Endodermal cell (in vitro differentiated cells): ENCODE measurements around the gene HK3. TPM values are rescaled to one million over a fixed set of nuclear protein-coding genes. Genes with fewer than 3 reads are reported as not detected.

ENCODE experiments used
- DNase-seq: peaks from one replicate; pipeline ENCODE4 v3.0.0-alpha.2; 2017
- H3K27ac ChIP-seq: 2 replicates; pipeline ENCODE4 v1.5.1; 2013; ENCODE audit warnings: mild to moderate bottlenecking, low read depth, low read length, moderate library complexity
- H3K27me3 ChIP-seq: 2 replicates; pipeline ENCODE4 v1.6.1; 2013; ENCODE audit warnings: mild to moderate bottlenecking, low read length, moderate library complexity; ENCODE audit not compliant: insufficient read depth, control insufficient read depth, poor library complexity, severe bottlenecking
- H3K36me3 ChIP-seq: 2 replicates; pipeline ENCODE4 v1.7.0; 2013; ENCODE audit warnings: mild to moderate bottlenecking, low read length, moderate library complexity; ENCODE audit not compliant: control insufficient read depth, insufficient read depth
- H3K4me1 ChIP-seq: one replicate; pipeline ENCODE4 v1.7.0; 2013; ENCODE audit warnings: low read length; ENCODE audit not compliant: control insufficient read depth, insufficient read depth
- H3K4me3 ChIP-seq: 2 replicates; pipeline ENCODE4 v1.5.1; 2013; ENCODE audit warnings: mild to moderate bottlenecking, low read length, moderate library complexity
- H3K9ac ChIP-seq: 2 replicates; pipeline ENCODE4 v1.6.1; 2013; ENCODE audit warnings: mild to moderate bottlenecking, low read length, moderate library complexity; ENCODE audit not compliant: poor library complexity, severe bottlenecking; ENCODE audit errors: extremely low read depth
- H3K9me3 ChIP-seq: 2 replicates; pipeline ENCODE4 v1.6.1; 2013; ENCODE audit warnings: mild to moderate bottlenecking, low read length, moderate library complexity; ENCODE audit not compliant: control insufficient read depth
- H3K27ac Mint-ChIP-seq: 2 replicates; pipeline ENCODE4 v1.8.0; 2020; ENCODE audit warnings: mixed read lengths
- H3K27me3 Mint-ChIP-seq: 2 replicates; pipeline ENCODE4 v1.8.0; 2021; ENCODE audit warnings: mild to moderate bottlenecking, mixed read lengths; ENCODE audit not compliant: insufficient read depth
- H3K36me3 Mint-ChIP-seq: 2 replicates; pipeline ENCODE4 v1.8.0; 2020; ENCODE audit warnings: low read depth, mixed read lengths
- H3K4me1 Mint-ChIP-seq: 2 replicates; pipeline ENCODE4 v1.8.0; 2020; ENCODE audit warnings: mixed read lengths
- H3K4me3 Mint-ChIP-seq: 2 replicates; pipeline ENCODE4 v1.8.0; 2020; ENCODE audit warnings: mild to moderate bottlenecking, moderate library complexity, mixed read lengths
- H3K9me3 Mint-ChIP-seq: 2 replicates; pipeline ENCODE4 v1.8.0; 2020; ENCODE audit warnings: mild to moderate bottlenecking, mixed read lengths
- CTCF ChIP-seq: fragments of 200-600 bp; sonication (generic); conservative IDR thresholded peaks from 2 replicates; pipeline ENCODE4 v1.5.0; 2021; ENCODE audit warnings: antibody characterized with exemption, mild to moderate bottlenecking
- WGBS, 2 experiments: methylation state at CpG; one replicate each; pipeline versions ENCODE4 v1.1.5 to v1.1.7; 2013; ENCODE audit warnings: missing lambda C conversion rate in 2 of 2, mixed read lengths in 1 of 2; ENCODE audit not compliant: insufficient coverage in 1 of 2, insufficient read length in 1 of 2; 5-methylcytosine and 5-hydroxymethylcytosine counted together
- total RNA-seq, 2 donors: library from RNA; stranded (reverse); fragmentation: NEBNext Ultra II Directional in 1 of 2; extraction: Animal tissue kit (Norgen Biotek cat#: 25700) in 1 of 2; gene quantifications; 2 replicates in 1 of 2; 3 replicates in 1 of 2; pipeline ENCODE4 v1.2.1, GENCODE V29; 2021

HK3 gene
- total RNA-seq, 2 donors from 2014 or later = 0.55 TPM; not detected in 1

- Histone ChIP-seq H3K9me3 (no peaks in the 10 kb centered on the region), H3K4me1 (no peaks in the 10 kb centered on the region), H3K27ac (no peak overlapping the region), H3K9ac (no peak overlapping the region), H3K27me3 (no peaks in the 10 kb centered on the region), H3K4me3 (no peak overlapping the region), H3K36me3 (no peaks in the 10 kb centered on the region)
- Mint-ChIP-seq H3K36me3 (no peaks in the 10 kb centered on the region), H3K4me1 (no peaks in the 10 kb centered on the region), H3K4me3 (no peak overlapping the region), H3K9me3 (no peaks in the 10 kb centered on the region), H3K27me3 (no peaks in the 10 kb centered on the region), H3K27ac (no peak overlapping the region)
- TF ChIP-seq CTCF = no peak
- 82 to 86% methylated on average over 16 to 27 of the region's 27 CpGs for WGBS, 2 experiments
- no peak for DNase-seq
These were observed 23.2 kb downstream of the HK3 start for GRCh38 chr5:176875783-176876505.

- Mint-ChIP-seq H3K4me3 (no peak overlapping the region), H3K36me3 (no peaks in the 10 kb centered on the region), H3K27me3 (no peaks in the 10 kb centered on the region), H3K27ac (no peak overlapping the region), H3K9me3 (no peaks in the 10 kb centered on the region), H3K4me1 (no peaks in the 10 kb centered on the region)
- H3K36me3 ChIP-seq = no peaks in the 10 kb centered on the region
- H3K9ac ChIP-seq = no peak overlapping the region
- H3K9me3 ChIP-seq = no peaks in the 10 kb centered on the region
- DNase-seq = no peak
- H3K4me1 ChIP-seq = no peaks in the 10 kb centered on the region
- H3K27me3 ChIP-seq = no peaks in the 10 kb centered on the region
- TF ChIP-seq CTCF = no peak
- H3K4me3 ChIP-seq = no peak overlapping the region
- no peak overlapping the region for H3K27ac ChIP-seq
- WGBS, 2 experiments = 88 to 91% methylated on average over 10 to 17 of the region's 17 CpGs
These were observed 24.1 kb downstream of the HK3 start for GRCh38 chr5:176875014-176875550.

GRCh38 chr5:176874198-176874780 is 24.9 kb downstream of the HK3 start:
- no peak overlapping the region for H3K9ac ChIP-seq
- WGBS, 2 experiments = 92 to 93% methylated on average over 9 to 20 of the region's 20 CpGs
- H3K27ac ChIP-seq = no peak overlapping the region
- no peak overlapping the region for H3K4me3 Mint-ChIP-seq
- DNase-seq = no peak
- no peaks in the 10 kb centered on the region for H3K36me3 Mint-ChIP-seq
- H3K4me1 ChIP-seq = no peaks in the 10 kb centered on the region
- H3K36me3 ChIP-seq = no peaks in the 10 kb centered on the region
- H3K4me1 Mint-ChIP-seq = peaks cover 2% of the 10 kb centered on the region
- TF ChIP-seq CTCF = no peak
- H3K27me3 Mint-ChIP-seq = peaks cover 2% of the 10 kb centered on the region
- no peaks in the 10 kb centered on the region for H3K9me3 ChIP-seq
- H3K4me3 ChIP-seq = no peak overlapping the region
- no peak overlapping the region for H3K27ac Mint-ChIP-seq
- H3K9me3 Mint-ChIP-seq = no peaks in the 10 kb centered on the region
- no peaks in the 10 kb centered on the region for H3K27me3 ChIP-seq
